C4-2B (cell line): ENCODE measurements around the gene ZMPSTE24.

Experiments
- H3K27ac ChIP-seq: fragments of 450-650 bp; 2 replicates; pipeline ENCODE4 v1.5.1; 2017
- ZFX ChIP-seq: fragments of 450-650 bp; IDR thresholded peaks from 2 replicates; pipeline ENCODE4 v1.6.1; 2017
- TF ChIP-seq, protein P1 (sequence below): fragments of 450-650 bp; conservative IDR thresholded peaks from 2 replicates; pipeline ENCODE4 v1.5.1; 2017; ENCODE audit warnings: mild to moderate bottlenecking

The ZMPSTE24 gene

DNA sequence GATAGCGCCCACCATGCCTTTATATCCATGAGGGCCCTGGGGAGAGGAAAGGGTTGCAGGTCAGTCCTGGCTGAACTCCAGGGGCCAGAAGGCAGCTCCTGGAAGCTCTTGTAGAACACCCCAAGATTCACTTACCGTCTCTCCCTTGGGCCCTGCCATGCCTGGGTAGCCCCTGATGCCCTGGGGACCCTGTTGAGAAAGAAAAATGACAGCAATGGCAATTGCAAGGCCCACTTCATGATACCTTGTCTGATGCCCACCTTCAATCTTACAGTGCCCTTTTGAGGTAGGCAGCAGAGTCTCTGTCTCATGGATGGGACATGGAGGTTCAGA is 52.1 kb downstream of the ZMPSTE24 start:
- TF ChIP-seq, protein P1, sequence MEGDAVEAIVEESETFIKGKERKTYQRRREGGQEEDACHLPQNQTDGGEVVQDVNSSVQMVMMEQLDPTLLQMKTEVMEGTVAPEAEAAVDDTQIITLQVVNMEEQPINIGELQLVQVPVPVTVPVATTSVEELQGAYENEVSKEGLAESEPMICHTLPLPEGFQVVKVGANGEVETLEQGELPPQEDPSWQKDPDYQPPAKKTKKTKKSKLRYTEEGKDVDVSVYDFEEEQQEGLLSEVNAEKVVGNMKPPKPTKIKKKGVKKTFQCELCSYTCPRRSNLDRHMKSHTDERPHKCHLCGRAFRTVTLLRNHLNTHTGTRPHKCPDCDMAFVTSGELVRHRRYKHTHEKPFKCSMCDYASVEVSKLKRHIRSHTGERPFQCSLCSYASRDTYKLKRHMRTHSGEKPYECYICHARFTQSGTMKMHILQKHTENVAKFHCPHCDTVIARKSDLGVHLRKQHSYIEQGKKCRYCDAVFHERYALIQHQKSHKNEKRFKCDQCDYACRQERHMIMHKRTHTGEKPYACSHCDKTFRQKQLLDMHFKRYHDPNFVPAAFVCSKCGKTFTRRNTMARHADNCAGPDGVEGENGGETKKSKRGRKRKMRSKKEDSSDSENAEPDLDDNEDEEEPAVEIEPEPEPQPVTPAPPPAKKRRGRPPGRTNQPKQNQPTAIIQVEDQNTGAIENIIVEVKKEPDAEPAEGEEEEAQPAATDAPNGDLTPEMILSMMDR = no peak
- TF ChIP-seq ZFX = no peak
- H3K27ac ChIP-seq = no peak overlapping the region

DNA sequence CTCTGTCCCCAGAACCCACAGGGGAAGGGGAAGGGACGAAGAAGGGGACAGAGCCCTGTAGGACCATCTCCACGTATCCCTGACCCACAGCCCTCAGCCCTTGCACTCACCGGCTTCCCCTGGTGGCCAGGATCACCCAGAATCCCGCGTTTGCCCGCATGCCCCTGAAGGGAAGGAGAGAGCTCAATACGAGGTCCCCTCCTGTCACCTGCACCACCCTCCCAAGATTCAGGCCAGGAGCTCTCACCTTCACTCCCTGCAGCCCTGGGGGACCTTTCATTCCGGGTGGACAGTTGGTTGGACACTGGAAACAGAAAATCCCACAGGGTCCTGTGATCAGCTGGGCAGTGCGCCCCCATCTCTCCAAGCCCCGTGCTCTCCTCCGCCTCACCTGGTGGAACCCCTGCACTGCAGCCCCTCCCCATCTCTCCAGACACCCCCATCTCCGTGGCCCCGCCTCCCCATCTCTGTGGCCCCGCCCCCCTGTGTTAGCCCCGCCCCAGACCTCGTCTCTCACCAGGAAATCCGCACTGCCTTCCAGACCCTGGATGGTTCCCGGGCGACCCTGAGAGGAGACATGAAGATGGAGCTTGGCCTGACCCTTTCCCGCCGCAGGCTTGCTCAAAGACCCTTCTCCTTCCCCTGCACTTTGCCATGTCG is 53.1 kb downstream of the ZMPSTE24 start:
- H3K27ac ChIP-seq = no peak overlapping the region
- no peak for TF ChIP-seq ZFX
- TF ChIP-seq, protein P1 = no peak; the same call in 1 of the 2 replicates

DNA sequence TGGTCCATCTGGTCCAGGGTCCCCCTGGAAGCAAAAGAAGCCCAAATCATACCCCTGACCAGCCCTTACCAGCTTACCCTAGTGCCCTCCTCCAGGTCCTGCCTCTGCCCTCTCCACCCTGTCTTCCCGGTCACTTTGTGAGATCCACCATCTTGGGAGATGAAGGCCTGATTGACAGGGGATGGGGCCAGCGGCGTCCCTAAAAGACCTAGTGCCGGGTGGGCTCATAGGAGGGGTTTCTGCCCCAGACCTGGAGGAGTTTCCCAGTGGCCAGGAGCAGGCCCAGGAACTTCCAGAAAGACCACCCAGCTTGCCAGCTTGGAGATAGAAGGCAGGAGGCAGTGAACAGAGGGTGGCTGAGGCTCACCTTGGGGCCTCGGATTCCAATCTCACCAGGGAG is 53.7 kb downstream of the ZMPSTE24 start:
- TF ChIP-seq, protein P1 = no peak
- TF ChIP-seq ZFX = no peak
- H3K27ac ChIP-seq = no peak overlapping the region

DNA sequence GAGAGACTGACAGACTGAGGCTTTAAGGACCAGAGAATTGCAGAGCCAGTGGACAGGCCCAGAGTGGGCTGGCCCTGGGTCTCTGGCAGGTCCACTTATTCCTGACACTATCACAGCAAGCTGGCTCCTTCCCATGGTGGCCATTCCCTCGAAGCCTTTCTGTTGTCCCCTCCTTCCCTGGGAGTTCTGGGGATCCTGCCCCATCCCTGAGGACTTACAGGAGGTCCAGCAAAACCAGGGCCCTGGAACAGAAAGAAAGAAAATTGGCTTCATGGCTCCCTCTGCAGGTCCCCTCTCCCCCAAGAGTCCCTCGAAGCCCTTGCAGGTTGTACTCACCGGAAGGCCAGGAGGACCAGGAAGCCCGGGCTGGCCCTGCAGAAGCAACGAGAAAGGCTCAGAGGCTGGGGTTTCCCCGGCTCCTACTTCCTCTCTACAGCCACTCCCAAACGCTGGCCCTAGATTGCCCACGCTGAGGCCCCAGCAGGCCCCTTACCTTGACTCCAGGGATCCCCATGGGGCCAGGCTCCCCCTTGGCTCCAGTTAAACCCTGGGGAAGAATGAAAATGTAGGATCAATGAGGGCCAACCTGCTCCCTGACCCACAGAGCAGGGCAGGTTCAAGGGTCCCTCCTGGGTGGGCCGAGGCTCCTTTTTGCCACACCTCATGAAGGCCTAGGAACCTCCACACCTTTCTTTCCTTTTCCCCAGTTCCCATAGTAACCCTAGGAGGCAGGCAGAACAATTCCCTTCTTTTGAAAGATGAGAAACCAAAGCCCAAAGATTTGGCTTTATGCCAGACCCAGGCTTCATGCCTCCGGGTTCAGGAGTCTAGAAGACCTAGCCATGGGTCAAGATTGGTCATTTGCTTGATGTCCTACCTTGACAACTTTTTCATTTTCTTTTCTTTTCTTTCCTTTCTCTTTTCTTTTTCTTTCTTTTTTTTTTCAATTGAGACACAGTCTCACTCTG is 54.5 kb downstream of the ZMPSTE24 start:
- H3K27ac ChIP-seq = no peak overlapping the region
- no peak for TF ChIP-seq ZFX
- TF ChIP-seq, protein P1 = no peak

DNA sequence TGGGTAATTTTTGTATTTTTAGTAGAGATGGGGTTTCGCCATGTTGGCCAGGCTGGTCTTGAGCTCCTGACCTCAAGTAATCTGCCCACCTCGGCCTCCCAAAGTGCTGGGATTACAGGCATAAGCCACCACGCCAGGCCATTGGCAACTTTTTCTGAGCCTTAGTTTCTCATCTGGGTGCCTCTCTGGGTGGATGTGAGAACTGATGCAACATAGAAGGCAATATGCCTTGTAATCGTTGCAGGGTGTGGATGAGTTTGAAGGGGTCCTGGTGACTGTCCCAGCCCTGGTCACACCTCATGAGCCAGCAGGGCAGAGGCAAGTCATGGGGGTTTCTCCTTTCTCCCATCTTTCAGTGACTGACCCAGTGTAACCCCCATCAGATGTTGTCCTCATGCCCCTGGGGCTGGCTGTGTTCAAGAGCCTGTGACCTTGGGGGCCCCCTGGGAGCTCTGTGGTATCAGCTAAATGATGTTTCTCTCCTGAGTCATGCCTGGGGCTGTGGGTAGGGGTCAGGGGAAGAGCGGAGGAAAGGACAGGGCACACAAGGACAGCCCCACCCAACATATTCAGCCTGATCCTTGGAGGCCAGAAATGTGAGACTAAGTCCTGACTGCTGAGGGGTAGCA is 55.4 kb downstream of the ZMPSTE24 start:
- TF ChIP-seq ZFX = no peak
- no peak overlapping the region for H3K27ac ChIP-seq

DNA sequence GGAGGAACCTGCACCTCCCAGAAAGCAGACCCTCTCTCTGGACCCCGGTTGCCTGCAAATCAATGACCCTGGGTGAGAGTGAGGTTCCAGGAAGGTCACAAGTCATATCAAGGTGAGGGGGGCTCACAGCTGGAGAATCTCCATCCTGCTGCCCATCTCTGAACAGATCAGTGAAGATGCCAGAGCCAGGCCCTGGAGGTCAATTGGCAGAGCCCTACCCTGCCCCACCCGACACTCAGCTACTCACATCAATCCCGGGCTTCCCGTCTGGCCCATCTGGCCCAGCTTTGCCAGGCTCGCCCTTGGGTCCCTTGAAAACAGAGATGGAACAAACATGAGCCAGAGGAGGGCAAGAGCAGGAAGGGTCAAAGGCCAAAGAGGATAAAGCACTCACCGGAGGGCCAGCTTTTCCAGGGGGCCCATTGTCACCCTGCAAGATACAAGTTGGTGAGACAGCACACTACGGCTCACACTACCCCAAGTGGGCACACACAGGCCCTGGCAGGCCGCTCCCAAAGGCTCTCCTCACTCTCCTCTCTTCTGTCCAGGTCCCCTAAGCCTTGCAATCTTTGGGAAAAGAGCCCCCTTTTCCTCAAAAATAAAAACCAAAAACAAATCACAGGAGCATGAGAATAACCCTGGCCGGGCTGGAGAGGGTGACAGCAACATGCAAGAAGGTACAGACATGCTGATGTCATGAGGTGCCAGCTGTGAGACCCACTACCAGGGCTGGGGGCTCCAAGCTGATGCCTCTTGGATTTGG is 56.1 kb downstream of the ZMPSTE24 start:
- H3K27ac ChIP-seq = no peak overlapping the region
- TF ChIP-seq, protein P1 = no peak
- TF ChIP-seq ZFX = no peak

DNA sequence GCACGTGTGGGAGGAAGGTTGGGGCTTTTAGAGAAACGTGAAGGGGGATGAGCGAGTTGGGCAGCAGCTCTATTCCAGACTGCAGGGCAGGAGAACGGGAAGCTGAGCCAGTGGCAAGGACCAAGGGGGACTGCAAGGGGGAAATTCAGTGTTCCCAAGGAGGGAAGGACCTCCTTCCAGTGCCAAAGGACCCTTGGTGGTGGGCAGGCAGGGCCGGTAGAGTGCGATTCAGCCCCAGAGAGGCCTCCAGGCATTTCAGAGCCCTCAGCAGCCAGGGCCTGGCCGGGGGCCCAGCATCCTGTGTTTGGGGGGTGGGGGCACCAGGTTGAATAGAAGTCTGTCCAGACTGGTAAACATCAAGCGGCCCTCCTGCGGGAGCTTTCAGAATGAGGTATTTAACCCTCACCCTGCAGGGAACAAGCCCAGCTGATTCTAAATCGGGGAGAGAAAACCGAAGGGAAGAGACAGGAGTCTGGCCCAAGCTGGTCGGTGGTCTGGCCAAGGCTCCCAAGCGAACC is 56.7 kb downstream of the ZMPSTE24 start:
- no peak overlapping the region for H3K27ac ChIP-seq

More for the DNA sequence above, 56.7 kb downstream of the ZMPSTE24 start:
- TF ChIP-seq, protein P1 = no peak
- TF ChIP-seq ZFX = no peak
